ENCODE measurements around the gene RABGAP1L.

Gene RABGAP1L

DNA sequence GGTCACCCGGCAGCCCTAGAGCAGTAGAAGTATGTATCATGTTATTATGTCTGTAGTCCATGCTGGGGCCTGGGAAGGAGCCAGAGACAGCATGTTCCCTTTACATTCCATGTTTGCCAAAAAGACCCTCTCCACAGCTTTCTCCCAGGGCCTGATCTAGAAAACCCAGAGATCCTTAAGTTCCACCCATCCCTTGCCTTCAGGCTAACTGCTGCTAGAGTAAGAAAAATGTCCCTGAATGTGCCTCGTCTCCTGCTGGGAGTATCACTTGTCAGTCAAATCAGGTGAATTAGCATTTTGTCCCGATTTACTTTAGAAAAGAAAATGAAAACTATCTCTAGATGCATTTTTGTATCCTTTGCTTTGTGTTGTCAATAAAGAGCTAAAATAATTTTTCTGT is 877.2 kb downstream of the RABGAP1L start:
- TF ChIP-seq ZNF544 (tag by site-specific recombination; IDR thresholded peaks at IDR 0.05) (no peak), ZNF391 (tag by site-specific recombination; IDR thresholded peaks at IDR 0.05; ENCODE audit: borderline replicate concordance, low read depth) (no peak), ZNF140 (tag by site-specific recombination; IDR thresholded peaks at IDR 0.05) (no peak), ZNF184 (tag by site-specific recombination; IDR thresholded peaks at IDR 0.05) (no peak), ZNF423 (tag by site-specific recombination; IDR thresholded peaks at IDR 0.05) (no peak), ZNF624 (tag by site-specific recombination; IDR thresholded peaks at IDR 0.05) (no peak), MYNN (tag by site-specific recombination; IDR thresholded peaks at IDR 0.05; ENCODE audit: borderline replicate concordance) (no peak), ZNF658 (tag by site-specific recombination; IDR thresholded peaks at IDR 0.05) (no peak), ZNF211 (tag by site-specific recombination; IDR thresholded peaks at IDR 0.05; ENCODE audit: low read depth) (no peak), ZNF146 (tag by site-specific recombination; IDR thresholded peaks at IDR 0.05) (no peak), ZBTB48 (tag by site-specific recombination; IDR thresholded peaks at IDR 0.05) (no peak), ZNF707 (tag by site-specific recombination; IDR thresholded peaks at IDR 0.05) (no peak), ZSCAN16 (tag by site-specific recombination; IDR thresholded peaks at IDR 0.05) (no peak)
- TF ChIP-seq, protein P1, sequence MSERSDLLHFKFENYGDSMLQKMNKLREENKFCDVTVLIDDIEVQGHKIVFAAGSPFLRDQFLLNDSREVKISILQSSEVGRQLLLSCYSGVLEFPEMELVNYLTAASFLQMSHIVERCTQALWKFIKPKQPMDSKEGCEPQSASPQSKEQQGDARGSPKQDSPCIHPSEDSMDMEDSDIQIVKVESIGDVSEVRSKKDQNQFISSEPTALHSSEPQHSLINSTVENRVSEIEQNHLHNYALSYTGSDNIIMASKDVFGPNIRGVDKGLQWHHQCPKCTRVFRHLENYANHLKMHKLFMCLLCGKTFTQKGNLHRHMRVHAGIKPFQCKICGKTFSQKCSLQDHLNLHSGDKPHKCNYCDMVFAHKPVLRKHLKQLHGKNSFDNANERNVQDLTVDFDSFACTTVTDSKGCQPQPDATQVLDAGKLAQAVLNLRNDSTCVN (tag by site-specific recombination; optimal IDR thresholded peaks at IDR 0.05): no peak
- Histone ChIP-seq H3K27ac (ENCODE audit: extremely low read depth, low read depth, low read length) (no peak overlapping the region), H3K36me3 (ENCODE audit: control insufficient read depth in 2 of 2, insufficient read depth in 1 of 2, low read length in 2 of 2) (no peaks in the 10 kb centered on the region), H3K4me1 (ENCODE audit: control insufficient read depth, insufficient read depth, low read length) (no peaks in the 10 kb centered on the region), H3K9me3 (ENCODE audit: control insufficient read depth, insufficient read depth, low read depth, low read length) (no peaks in the 10 kb centered on the region), H3K4me3 (ENCODE audit: low read depth, low read length) (no peak overlapping the region)
- ChIA-PET CTCF (interaction anchor here (1.5 kb wide), 1 partner anchor 89 kb away, joined by 5 read pairs; no protein-coding TSS in a partner anchor), POLR2A (no interaction called here)

DNA sequence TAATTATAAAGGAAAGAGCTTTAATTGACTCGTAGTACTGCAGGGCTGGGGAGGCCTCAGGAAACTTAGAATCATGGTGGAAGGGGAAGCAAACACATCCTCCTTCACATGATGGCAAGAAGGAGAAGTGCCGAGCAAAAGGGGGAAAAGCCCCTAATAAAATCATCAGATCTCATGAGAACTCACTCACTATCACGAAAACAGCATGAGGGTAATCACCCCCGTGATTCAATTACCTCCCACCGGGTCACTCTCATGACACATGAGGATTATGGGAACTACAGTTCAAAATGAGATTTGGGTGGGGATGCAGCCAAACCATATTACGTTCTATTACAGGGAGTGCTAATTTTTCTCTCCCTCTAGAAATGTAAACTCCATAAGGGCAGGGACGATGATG is 878.1 kb downstream of the RABGAP1L start:
- Histone ChIP-seq H3K9me3 (ENCODE audit: control insufficient read depth, insufficient read depth, low read depth, low read length) (no peaks in the 10 kb centered on the region), H3K36me3 (ENCODE audit: control insufficient read depth in 2 of 2, insufficient read depth in 1 of 2, low read length in 2 of 2) (no peaks in the 10 kb centered on the region), H3K4me3 (ENCODE audit: low read depth, low read length) (no peak overlapping the region), H3K4me1 (ENCODE audit: control insufficient read depth, insufficient read depth, low read length) (no peaks in the 10 kb centered on the region), H3K27ac (ENCODE audit: extremely low read depth, low read depth, low read length) (no peak overlapping the region)
- POLR2A ChIA-PET: no interaction called here
- TF ChIP-seq OVOL3 (tag by site-specific recombination; IDR thresholded peaks at IDR 0.05): no peak
- TF ChIP-seq ZNF391 (tag by site-specific recombination; IDR thresholded peaks at IDR 0.05; ENCODE audit: borderline replicate concordance, low read depth): no peak
- no peak for TF ChIP-seq ZBTB17 (tag by site-specific recombination; IDR thresholded peaks at IDR 0.05)
- TF ChIP-seq FEZF1 (tag by site-specific recombination; IDR thresholded peaks at IDR 0.05): no peak
- CTCF ChIA-PET: interaction anchor here (1.0 to 1.6 kb wide), 3 partner anchors 8 to 88 kb away, joined by 3 to 6 read pairs (median 5); no protein-coding TSS in a partner anchor

- no peaks in the 10 kb centered on the region for H3K4me1 ChIP-seq (ENCODE audit: control insufficient read depth, insufficient read depth, low read length)
Measured at GRCh38 chr1:175040324-175040879, 881.1 kb downstream of the RABGAP1L start.

More at GRCh38 chr1:175040324-175040879, 881.1 kb downstream of the RABGAP1L start:
- no peak overlapping the region for H3K4me3 ChIP-seq (ENCODE audit: low read depth, low read length)
- H3K27ac ChIP-seq (ENCODE audit: extremely low read depth, low read depth, low read length): no peak overlapping the region
- CTCF ChIA-PET: interaction anchor here (0.6 to 1.9 kb wide), 3 partner anchors 11 to 106 kb away, joined by 3 to 13 read pairs (median 3); partner anchors contain the start of gene MRPS14
- no peaks in the 10 kb centered on the region for H3K9me3 ChIP-seq (ENCODE audit: control insufficient read depth, insufficient read depth, low read depth, low read length)
- no peak for TF ChIP-seq TCF7L2 (IDR thresholded peaks at IDR 0.05; ENCODE audit: borderline replicate concordance, low read depth, low read length)
- no peak for TF ChIP-seq ZNF76 (tag by site-specific recombination; IDR thresholded peaks at IDR 0.05; ENCODE audit: borderline replicate concordance, low read depth)
- TF ChIP-seq ZNF510 (tag by site-specific recombination; IDR thresholded peaks at IDR 0.05; ENCODE audit: insufficient replicate concordance): no peak
- no peak for TF ChIP-seq ZNF24 (tag by site-specific recombination; IDR thresholded peaks at IDR 0.05)
- TF ChIP-seq, protein P2, sequence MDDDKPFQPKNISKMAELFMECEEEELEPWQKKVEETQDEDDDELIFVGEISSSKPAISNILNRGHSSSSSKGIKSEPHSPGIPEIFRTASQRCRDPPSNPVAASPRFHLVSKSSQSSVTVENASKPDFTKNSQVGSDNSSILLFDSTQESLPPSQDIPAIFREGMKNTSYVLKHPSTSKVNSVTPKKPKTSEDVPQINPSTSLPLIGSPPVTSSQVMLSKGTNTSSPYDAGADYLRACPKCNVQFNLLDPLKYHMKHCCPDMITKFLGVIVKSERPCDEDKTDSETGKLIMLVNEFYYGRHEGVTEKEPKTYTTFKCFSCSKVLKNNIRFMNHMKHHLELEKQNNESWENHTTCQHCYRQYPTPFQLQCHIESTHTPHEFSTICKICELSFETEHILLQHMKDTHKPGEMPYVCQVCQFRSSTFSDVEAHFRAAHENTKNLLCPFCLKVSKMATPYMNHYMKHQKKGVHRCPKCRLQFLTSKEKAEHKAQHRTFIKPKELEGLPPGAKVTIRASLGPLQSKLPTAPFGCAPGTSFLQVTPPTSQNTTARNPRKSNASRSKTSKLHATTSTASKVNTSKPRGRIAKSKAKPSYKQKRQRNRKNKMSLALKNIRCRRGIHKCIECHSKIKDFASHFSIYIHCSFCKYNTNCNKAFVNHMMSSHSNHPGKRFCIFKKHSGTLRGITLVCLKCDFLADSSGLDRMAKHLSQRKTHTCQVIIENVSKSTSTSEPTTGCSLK (tag by site-specific recombination; IDR thresholded peaks at IDR 0.05): no peak
- TF ChIP-seq ZNF248 (tag by site-specific recombination; IDR thresholded peaks at IDR 0.05): no peak
- no peak for TF ChIP-seq ZNF391 (tag by site-specific recombination; IDR thresholded peaks at IDR 0.05; ENCODE audit: borderline replicate concordance, low read depth)
- POLR2A ChIA-PET: no interaction called here
- no peaks in the 10 kb centered on the region for H3K36me3 ChIP-seq (ENCODE audit: control insufficient read depth in 2 of 2, insufficient read depth in 1 of 2, low read length in 2 of 2)

Data from HEK293 (cell line).